GM19455 (cell line): ENCODE data around the gene HHIP.

Source experiments
- ATAC-seq: cut with Tn5 transposase; IDR thresholded peaks from one replicate; pipeline ENCODE4 v1.9.1; 2021; ENCODE audit not compliant: unreplicated experiment

The HHIP gene

GRCh38 chr4:144703494-144703893 lies 57.5 kb downstream of the HHIP start:
- no peak for ATAC-seq

DNA sequence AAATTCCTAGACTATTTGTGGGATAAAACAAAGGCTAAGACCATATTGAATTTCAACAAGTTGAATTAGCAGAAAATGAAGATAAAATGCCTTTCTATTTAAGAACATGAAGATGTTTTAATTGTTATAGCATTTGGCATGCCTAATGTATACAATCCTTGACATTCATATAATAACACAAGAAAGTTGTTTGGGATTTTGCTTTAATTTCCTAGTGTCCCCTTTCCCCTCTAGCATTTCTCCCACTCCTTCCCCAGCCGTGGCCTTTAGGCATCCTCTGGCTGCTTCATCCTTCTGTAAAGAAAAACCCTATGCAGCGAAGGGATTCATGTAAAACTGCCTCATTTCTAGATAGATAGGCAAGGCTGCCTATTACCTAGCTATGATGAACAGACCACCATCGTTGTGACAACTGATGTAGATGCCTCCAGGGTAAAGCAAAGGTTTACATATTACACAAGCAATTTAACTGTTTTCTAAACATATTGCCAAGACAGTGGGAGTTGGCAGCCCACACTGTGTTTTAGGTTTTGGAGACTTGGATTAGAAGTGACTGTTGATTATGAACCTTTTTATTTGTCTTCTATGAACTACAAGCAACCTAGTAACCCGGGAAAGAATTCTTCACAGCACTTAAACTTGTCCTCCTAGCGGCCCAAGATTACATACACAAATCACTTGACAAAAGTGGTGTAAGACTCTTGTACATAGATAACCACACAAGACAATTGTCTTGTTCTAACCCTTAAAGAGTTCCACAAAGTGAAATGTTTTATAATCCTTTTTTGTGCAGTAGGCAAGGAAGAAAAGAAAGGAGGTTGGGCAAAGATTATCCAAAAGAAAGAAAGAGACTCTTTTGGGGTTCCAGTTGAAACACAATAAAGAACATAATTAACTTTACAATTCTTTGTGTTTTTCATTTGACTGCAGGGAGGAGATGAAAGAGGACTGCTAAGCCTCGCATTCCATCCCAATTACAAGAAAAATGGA lies 59.9 kb downstream of the HHIP start:
- ATAC-seq: no peak

- ATAC-seq: no peak
Observed at GRCh38 chr4:144709159-144709558, 63.2 kb downstream of the HHIP start.

DNA sequence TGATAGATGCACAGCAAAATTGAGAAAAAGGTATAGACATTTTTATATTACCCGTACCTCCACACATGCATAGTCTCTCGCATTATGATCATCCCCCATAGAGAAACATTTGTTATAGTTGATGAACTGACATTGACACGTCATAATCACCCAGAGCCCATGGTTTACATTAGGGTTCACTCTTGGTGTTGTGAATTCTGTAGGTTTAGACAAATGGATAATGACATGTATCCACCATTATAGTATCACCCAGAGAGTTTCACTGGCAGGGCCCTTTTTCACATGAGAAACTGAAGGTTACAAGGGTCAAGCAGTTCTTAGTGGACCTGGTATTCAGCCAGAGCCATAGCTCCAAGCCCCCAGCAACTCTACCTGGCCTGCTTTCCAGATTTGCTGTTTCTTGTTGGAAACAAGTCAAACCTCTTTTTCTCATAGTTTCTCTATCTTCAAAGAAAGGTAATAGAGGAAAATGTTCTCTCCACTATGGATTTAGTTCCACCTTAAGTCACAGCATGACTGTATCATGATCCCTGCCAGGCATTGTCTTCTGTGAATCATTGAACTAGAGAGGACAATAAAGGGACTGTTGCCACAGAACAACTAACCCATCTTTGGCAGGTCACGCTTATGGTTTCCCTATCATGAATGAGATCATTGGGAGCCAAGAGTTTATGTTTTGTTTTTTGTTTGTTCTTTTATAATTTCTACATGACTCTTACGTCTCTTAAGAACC lies 64.0 kb downstream of the HHIP start:
- no peak for ATAC-seq

GRCh38 chr4:144710526-144710912 lies 64.6 kb downstream of the HHIP start:
- ATAC-seq: no peak

GRCh38 chr4:144711700-144712456 lies 65.9 kb downstream of the HHIP start:
- no peak for ATAC-seq

- ATAC-seq: no peak
Observed at GRCh38 chr4:144712775-144713174, 66.8 kb downstream of the HHIP start.

DNA sequence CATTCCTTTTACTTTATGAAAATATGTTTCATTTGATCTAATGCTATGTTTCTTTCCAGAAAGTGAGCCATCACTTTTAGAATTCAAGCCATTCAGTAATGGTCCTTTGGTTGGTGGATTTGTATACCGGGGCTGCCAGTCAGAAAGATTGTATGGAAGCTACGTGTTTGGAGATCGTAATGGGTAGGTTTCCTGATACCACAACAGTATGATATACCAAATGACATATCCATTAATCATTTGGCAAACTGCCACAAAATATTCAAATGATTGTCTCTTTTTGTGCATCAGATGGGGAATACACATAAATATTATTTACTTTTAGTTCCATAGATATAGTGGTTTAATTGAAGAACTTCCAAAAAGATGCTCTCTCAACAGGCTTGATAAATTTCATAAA lies 68.2 kb downstream of the HHIP start:
- ATAC-seq: no peak

DNA sequence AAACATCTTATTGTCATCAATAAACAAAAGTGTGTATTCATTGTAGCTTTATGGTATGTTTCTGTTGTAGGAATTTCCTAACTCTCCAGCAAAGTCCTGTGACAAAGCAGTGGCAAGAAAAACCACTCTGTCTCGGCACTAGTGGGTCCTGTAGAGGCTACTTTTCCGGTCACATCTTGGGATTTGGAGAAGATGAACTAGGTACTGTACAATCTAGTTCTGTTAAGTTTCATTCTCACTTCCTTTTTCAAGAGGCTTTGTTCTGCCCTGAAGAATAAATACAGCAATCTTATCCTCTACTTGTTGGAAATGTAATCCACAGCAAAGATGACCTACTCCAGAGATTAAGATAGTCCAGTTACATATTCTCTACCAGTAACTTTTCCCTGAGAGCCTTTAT lies 69.3 kb downstream of the HHIP start:
- no peak for ATAC-seq

- no peak for ATAC-seq
Observed at GRCh38 chr4:144716778-144717177, 70.8 kb downstream of the HHIP start.

GRCh38 chr4:144718958-144719512 lies 73.1 kb downstream of the HHIP start:
- no peak for ATAC-seq

DNA sequence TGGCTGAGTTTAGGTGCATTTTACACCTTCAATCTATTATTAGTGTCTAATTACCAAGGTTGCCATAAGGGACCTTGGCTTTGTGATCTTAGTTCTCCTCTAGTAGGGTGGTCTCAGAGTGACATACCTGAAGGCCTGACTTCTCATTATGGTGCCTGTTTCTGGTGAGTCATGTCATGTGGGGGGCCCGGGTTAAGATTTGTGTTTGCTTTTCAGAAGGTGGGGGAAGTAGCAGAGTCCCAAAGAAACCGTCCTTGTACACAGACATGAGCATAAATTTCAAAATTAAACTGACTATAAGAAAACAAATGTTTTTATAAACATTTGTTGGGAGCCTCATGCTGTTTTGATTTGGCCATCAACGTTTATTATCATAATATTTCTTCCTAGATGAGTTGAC lies 74.5 kb downstream of the HHIP start:
- no peak for ATAC-seq

DNA sequence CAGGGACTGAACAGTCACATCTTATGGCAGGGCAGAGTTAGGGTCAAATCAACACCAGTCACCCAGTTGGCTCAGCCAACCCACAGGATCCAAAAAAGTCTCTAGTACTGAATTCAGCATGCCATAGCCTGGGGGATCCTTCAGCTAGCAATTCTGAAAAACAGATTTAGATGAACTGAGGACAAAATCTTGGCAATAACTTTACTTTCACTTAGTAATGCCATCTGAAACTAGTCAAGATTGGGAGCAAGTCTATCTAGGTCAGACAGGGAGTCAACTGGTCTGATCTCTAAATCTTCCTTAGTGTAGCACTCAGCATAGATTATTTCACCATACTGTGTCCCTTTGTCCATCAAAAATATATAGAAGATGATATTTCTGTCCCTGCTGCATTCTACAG lies 76.0 kb downstream of the HHIP start:
- no peak for ATAC-seq

- no peak for ATAC-seq
Observed at GRCh38 chr4:144723471-144723870, 77.5 kb downstream of the HHIP start.

DNA sequence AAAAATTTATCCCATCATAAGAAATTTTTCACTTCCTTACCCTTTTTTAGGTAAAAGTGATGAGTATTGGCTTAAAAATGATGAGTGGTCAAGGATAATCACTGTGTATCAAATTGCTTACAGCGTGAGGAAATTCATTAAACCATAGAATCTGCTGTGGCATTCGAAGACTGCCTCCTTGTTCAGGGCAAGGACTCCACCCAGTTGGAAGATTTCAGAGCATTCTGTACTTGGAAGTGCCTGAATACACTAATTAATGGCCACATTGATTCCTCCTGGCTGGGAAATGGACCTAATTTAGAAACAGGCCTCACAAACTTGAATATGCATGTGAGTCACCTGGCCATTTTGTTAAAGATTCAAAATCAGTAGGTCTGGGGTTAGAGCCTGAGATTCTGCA lies 83.2 kb downstream of the HHIP start:
- no peak for ATAC-seq

DNA sequence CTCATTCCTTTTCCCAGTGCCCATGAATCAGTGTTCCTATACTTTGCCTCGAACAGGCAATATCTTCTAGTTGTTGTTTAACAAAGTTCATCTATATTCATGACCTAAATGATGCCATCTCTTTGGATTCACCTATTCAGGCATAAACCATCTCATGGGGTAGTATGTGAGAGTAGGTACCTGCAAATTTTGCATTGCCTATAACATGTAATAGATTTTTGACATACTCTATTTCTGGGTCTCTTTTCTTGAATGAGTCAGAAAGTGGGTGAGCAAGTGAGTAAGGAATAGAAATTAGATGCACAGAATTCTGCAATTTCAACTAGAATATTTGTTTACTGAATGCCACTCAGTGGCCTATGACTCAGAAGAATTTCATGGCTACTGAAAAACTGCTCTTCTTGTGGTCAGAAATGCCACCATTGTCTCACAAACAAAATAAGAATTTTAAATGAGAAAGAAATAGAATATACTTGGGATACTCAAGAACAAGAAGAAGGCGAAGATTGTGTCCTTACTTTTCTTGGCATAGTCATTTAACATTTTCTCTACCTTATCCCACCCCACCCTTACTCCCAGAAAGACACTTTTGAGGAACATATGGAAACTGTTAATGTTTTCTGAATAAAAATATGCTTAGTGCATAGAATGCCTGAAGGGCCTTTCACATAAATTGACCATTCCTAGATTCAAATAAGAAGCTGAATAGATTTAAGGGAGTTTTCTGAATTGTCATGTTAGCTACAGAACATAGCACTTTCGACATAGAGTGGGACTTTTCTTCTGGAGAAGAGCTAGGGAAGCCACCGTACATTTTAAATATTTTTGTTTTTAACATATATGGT lies 86.8 kb downstream of the HHIP start:
- ATAC-seq: no peak

DNA sequence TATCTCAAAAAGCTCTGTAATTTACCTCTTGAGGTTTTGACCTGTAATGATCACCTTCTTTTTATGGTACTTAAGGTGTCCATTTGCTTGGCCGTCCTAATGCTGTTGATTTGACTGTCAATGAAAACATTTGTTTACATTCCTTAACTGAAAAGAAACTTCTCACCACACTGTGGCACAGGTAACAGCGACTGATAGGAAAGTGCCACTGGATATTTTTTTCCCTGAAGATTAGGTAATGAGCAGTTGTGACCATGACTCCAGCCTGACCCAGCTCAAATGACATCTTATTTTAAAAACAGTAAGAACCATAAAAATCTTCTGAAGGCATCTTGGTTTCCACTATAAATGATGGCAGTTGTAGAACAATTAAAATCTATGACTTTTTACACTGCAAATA lies 87.6 kb downstream of the HHIP start:
- ATAC-seq: no peak

DNA sequence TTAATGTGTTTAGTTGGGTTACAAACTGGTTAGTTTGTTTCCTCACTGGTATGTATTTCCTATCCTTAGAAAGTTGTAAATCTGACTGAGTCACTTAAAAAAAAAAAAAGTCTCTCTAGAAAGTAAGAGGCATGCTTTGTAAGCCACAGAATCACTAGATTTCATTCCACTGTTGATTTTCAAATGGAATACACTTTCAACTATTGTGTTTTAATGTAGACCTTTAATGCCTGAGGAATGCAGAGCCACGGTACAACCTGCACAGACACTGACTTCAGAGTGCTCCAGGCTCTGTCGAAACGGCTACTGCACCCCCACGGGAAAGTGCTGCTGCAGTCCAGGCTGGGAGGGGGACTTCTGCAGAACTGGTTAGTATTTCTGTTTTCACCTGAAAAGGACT lies 88.6 kb downstream of the HHIP start:
- no peak for ATAC-seq

- no peak for ATAC-seq
Observed at GRCh38 chr4:144738649-144739048, 92.7 kb downstream of the HHIP start.

DNA sequence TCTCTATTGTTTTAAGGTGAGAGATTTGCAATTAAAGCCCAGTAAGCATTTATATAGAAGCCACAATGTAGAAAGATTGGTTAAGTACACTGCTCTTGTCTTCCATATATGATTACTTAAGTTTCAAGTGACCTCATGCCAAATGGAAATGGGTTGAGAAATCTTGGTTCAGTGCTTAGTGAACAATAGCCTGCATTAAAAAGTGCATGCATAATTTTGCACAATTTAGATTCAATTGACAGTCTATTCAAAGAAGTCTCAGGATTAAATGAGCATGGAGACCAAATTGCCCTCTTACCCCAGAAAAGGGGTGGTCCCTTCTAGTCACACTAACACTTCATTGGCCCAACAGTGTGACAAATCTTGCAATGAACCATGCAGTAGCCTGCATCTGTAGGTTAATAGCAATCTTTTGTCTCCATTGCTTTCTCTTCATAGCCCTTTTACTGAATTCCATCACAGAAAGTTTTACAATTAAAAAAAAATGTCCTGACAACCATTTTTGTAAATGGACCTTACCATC lies 93.6 kb downstream of the HHIP start:
- ATAC-seq: no peak
